NCI-H526 treated with DMSO at 0.1 percent for 48 hours (cell line): Measurements from ENCODE around the gene ZNF831.

Experiments
- DNase-seq: peaks from one replicate; lab custom pipeline; 2025; lab: John Stamatoyannopoulos, UW

Gene ZNF831

DNA sequence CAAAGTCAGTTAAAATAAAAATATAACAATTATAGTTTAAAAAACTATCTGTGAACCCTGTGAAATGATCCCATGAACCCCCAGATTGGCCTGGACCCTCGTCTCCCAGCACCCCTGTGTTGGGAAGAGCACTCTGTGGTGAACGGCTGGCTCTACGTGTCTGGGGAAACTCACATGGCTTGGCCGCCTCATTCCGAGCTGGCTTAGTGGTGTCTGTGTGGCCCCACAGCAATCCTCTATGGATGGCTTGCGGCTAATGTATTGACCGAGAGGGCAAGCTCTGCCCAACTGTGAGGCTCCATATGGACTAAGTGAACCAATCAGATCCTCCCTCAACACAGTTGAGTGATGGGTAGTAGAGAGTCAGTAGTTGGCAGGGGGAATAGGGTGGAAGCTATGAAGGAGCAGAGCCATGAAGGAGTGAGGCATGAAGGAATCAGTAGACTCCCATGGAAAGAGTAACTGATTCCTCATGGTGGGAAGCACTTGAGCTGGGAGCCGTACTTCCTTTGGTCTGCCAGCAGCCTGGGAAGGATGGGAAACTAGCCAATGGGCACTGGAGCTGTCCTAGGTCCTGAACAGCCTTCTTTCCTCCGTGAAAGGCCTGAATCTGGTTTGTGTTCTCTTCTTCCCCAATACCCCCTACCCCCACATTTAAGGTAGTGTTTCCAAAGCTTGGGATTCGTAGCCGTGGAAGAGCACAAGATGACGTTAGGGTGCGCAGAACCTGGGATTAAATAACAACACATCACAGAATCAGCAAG is 21.6 kb upstream of the ZNF831 start:
- DNase-seq: no peak

DNA sequence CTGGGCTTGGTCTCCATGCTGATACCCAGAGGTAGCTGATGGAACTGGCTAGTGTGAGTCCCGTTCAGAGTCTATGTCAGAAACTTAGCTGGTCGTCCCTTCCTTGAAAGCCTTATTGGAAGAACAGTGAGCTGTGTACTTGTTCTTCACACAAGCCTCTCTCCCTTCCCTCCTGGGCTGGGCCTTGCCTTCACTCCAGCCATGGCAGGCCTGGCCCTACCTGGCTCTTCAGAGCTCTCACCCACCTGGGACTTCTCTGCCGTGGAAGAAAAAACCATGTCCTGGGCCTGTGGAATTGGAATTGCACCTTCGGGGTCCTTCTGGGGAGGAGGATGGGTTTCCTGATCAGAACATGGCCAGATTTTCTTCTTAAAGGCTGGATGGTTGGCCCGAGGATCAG is 20.3 kb upstream of the ZNF831 start:
- no peak for DNase-seq

DNA sequence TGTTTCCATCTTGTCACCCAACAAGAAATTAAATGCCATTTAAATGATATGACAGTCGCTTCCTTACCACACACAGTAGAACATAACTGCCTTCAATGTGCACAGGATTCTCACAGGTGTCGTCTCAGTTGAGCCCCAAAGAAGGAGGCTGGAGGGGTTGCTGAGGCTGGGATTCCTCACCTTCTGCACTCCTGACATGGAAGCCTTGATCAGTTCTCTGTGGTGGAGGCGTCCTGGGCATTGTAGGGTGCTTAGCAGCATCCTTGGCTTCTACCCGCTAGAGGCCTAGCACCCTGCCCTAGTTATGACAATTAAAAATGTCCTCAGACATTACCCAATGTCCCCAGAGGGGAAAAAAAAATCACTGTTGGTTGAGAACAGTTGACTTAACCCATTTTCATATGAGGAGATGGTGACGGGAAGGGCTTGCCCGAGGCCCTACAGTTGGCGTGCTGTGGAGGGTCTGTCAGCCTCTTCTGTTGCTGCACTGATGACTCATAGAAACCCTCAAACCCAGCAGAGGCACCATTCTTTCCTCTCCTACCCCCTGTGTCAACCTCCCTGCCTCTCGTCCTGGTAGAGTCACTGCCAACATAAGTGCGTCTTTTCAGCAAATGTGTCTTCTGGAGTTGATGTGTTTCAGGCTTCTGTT is 19.3 kb upstream of the ZNF831 start:
- no peak for DNase-seq

DNA sequence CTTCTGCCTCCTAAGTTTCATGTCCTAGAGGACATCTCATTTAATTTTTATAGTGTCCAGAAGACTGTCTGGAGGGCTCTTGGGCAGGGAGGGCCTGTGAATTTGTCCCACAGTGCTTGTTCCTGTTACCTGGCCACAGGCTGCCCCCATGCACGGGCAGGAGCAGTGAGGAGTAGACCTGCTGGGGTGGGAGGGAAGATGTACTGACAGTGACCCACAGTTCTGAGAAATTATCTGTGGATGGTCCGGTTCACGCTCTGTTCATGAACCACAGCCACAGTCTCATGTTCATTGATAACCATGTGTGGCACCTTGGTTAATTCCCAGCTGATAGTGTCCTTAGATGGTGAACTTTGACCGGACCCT is 18.8 kb upstream of the ZNF831 start:
- no peak for DNase-seq

DNA sequence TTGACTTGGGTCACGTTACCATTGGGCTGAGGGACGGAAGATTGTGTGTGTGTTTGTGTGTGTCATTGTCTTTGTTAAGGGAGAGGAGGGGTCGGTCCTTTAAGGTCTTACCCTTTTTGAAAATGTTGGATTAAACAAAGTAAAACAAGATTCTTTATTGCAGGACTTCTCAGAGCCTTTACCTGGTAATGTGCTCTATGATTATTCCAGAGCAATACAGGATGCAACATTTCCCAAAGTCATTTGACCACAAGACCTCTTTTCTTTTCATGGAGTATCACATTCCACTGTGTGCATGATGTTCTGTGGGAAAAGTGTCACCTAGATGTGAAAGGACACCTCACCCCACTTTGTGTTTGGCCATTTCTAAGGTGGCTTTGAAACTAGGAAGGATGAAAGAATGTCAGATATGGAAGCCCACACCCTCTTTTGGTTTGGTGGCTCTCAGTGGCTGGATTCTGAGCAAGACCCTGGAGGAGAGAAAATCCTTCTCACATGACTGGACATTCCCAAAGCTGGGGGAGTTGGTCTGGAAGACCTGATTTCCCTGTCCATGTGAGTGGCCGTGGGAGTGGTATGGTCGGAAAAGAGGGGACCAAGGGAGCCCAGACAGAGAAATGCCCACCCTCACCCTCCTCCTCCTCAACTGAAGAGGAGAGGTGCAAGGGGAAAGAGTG is 18.2 kb upstream of the ZNF831 start:
- DNase-seq: no peak

DNA sequence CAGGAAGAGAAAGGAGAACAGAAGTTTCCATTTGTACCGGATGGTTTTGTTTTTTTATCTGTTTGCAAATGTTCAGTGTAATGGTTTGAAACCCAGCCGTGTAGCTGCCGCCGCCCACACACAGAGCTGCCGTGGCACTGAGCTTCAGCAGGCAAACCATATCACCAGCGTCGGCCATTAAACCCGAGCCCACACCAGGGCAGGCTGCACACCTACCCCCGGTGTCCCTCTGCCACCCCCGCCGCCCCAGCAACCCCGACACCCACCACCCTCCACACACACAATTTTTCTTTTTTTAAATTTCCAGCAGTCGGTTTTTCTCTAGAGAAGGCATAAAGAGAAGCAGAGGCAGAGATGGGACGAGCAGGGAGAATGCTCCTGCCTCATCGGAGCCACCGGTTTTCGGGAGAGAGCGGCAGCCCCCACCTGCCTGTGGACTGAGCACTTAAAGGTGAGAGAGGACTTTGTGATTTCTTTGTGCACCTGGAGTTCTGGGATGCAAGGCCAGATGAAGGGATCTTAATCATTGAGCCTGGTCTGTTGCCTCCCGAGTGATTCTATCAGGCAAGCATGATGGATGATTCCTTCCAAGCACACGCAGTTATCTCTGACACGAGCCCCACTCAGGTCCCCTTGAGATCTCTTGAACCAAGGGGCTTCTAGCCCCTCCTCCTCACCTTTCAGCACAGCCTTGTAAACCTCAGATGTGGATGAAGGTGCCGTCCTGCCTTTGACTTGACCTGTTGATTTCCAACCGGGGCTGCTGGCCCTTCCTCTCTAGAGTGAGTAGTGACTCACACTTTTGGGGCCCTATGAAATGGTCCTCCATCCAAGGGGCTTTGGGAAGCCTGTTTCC is 17.5 kb upstream of the ZNF831 start:
- no peak for DNase-seq

DNA sequence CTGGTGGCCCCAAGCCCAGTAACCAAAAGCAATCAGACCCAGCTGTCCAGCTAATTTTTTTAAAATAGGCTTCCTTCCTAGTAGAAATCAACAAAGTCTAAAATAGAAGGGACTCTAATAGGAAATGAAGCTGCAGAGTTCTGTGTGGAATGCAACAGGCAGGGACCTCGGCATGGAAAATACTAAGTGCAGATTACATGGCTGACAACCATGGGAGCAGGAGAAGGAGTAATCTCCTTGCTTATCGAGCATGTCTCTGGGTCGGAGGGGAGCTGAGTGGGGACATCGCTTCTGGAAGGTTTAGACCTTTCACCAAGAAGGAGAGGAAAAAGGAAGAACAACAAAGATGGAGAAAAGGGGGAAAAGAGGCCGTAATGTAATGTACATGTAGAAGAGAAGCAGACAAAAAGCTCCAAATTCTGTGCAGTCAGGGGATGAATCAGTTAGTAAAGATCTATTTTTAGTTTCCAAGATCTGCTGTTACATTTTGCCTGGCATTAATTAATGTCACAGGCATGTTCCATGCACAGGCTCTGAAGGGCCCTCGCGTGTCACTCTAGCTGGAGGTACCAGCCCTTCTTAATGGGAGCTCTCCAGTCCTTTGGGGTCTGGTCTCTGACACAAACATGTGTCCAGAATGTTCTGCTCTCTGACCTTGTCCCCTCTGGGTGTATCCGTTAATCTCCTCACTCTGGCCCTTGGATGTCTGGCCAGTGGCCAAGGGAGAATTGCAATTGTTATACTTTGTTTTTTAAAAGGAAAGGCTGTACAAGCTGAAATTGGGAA is 16.6 kb upstream of the ZNF831 start:
- no peak for DNase-seq

DNA sequence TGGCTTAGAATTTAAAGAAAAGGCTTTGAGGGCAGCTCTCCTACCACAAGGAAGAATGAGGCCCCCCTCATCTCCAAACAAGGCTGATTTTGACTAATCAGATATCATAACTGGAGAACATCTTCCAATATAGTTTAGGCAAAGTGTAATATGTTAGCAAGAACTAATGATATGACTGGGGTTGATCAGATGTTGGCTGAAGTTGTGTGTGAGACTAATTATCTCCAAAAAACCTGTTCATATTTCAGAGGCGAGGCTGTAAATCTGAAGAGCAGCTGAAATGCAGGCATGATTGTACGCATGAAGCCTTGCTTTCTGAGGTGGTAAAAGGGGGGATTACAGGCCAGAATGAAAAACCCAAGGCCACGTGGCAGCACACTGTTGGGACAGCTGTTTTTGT is 16.0 kb upstream of the ZNF831 start:
- DNase-seq: no peak

DNA sequence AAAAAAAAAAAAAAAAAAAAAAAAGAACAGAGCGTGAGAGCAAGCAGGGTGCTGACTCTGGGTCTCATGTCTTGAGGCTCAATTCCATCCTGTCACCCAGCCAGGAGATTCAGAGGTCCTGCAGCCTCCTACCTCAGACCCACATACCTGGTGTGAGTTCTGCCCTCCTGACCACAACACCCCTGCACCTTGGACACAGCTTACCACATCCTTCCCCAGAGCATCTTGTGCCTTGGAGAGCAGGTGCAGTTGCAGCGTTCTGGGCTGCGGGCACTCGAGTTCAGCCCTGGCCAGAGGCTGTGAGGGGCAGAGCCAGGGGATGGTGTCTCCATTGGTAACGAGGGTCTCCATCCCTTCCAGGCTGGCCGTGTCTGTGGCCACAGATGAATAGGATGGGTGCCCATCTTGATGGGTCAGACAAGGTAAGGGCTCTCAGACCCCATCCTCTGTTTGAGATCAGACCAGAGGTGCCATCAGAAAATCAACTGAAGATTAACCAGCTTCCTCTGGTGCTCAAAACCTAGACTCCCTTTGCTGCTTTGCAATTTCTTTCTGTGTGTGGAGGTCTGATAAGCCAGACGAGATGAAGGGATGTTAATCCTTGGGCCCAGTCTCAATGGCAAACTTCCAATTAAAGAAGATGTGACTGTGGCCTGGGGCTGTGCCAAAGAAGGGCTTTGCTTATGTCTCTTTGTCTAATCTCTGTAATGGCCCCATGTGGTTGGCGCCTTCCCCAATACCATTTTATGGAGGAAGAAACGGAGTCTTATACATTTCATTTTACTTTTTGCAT is 14.7 kb upstream of the ZNF831 start:
- no peak for DNase-seq

DNA sequence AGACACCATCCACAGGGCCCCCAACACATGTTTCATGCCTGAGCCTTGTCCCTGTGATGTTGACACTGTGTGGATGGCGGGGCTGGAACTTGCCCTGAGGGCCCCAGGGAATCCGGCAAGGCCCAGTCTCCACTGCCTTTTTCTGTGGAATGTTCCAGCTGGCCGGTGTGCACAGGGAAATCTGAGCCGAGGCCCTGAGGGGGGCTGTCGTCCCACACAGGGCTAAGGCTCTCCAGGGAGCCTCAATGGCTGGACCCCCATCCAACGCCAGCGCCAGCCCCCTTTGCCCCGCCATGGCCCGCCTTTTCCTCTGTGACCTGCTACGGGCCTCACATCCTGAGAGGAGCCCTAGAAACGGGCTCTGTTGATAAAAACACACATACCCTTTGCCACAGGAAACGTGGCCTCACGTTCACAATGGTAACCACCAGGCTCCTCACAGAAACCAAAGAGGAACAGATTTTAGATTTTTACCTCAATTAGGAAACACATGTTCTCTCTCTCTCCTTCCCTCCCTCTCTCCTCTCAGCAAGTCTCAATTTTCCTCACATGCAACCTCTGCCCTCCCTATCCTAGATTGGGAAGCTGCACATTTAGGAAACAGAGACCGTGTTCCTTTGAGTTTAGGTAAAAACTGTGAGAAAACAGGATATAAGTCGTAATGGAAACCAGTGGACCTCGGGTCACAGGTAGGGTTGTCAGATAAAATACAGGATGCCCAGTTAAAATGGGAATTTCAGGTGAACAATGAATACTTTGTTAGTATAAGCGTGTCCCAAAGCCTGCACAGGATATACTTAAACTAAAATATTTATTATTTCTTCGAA is 13.7 kb upstream of the ZNF831 start:
- no peak for DNase-seq

DNA sequence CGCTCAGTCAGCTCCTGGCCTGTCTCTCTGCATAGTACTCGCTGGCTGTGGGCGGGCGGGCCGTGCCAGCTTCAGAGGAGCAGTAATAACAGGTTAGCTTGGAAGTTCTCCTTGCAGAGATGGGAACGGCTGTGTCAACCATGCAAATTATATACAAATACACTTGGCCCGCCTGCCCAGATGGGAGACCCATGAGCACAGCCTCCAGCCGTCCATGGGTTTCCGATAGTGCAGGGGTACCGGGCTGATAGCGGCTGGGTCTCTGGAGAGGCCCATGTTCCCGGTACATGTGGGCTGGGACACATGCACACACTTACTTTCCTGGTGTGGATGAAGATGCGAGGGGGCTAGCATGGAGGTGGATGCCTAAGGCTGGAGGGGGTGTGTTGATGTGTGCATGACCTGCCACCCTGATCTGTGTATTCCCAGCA is 12.8 kb upstream of the ZNF831 start:
- DNase-seq: peak; percentile 95

DNA sequence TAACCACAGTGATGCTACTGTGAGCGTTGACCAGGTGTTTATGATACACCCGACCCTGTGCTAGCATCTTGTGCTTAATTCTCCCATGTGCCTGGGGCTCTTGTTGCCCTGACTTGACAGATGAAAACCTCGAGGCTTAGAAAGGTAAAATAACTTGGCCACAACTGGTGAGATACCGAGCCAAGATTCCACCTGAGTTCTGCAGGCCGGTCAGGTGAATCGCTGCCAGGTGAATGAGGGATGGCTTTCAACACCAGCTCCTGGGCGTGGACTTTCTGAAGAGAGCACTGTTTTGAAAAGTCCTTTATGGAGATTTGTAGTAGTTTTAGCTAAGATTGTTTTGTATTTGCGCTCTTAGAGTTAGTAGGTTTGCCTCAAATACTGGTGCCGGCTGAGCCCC is 12.2 kb upstream of the ZNF831 start:
- DNase-seq: no peak

DNA sequence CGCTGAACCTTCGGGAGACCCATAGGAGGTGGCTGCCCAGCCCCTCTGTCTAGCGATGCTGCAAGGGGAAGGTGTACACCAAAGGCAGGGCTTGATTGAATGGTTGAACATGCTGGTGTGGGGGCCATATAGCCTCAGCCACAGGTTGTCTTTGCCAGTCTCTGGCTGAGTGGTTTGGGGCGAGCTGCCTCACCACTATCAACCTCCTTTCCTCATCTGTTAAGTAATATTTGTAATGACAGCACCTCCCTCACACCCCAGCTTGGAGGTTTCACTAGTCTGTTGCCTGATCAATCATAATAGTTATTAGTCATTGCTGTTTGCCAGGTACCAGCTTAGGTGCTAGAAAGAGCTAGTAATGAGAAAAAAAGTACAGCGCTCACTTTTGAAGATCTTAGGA is 11.8 kb upstream of the ZNF831 start:
- DNase-seq: no peak

DNA sequence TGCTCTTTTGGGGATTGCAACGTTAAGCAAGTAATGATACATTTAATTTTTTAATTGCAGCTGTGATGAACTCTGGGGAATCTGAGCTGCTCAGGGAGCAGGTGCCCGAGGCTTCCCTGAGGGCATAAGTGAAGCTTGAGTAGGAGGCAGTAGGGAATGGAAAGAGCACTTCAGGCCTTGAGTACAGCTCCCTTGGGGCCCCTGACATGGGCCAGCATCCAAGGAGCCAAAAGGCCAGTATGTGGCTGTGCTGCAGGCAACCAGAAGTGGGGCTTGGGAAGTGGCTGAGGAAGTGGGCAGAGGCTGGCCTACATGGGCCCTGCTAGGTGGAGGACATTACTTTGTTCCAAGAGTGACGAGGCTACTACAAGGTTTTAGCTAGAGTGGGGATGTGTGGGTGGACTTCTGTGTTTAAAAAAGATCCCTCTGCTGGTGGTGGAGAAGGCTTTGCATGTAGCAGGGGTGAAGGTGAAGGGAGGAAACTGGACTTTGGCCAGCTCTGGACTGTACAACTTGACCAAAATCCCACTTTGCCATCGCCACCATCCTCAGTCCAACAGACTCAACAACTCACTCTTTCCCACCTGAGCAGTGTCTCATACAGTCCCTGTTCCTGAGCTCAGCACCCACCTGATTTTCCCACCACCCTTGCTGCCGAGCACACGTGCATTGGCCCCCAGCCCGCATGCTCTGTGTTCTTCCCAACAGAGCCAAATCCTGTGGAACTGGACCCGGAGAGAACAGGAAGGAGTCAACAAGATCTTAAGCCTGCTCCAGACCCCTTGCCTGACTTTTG is 10.9 kb upstream of the ZNF831 start:
- DNase-seq: no peak

DNA sequence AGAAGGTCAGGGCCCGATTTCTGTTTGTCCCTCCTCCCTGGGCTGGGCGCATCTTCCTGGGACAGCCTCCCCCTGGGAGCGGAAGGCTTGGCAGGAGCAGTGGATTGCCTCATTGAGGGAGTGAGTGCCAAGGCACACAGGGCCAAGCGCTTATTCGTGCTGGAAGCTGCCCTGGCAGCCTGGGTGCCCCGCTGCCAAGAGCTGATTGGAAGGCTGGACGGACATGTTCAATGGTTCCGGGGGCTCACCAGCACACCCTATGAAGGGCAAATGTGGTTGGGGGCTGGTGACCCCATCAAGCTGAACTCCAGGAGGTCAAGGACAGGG is 10.3 kb upstream of the ZNF831 start:
- no peak for DNase-seq

DNA sequence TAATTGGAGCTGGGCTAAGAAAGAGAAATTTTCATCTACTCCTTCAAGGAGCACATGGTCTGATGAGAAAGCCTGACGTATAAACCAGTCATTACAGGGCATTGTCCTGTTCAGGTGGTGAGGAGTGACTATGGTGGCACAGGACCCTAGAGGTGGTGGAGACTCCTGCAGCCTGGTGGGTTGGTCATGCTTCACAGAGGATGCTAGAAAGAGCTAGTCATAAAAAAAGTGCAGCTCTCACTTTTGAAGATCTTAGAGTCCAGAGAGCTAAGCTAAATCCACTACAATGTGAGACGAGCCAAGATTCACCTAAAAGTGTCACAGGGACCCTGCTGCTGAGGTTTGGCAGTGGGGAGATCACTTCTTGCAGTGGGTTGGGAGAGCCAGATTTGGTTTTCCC is 9.8 kb upstream of the ZNF831 start:
- no peak for DNase-seq

DNA sequence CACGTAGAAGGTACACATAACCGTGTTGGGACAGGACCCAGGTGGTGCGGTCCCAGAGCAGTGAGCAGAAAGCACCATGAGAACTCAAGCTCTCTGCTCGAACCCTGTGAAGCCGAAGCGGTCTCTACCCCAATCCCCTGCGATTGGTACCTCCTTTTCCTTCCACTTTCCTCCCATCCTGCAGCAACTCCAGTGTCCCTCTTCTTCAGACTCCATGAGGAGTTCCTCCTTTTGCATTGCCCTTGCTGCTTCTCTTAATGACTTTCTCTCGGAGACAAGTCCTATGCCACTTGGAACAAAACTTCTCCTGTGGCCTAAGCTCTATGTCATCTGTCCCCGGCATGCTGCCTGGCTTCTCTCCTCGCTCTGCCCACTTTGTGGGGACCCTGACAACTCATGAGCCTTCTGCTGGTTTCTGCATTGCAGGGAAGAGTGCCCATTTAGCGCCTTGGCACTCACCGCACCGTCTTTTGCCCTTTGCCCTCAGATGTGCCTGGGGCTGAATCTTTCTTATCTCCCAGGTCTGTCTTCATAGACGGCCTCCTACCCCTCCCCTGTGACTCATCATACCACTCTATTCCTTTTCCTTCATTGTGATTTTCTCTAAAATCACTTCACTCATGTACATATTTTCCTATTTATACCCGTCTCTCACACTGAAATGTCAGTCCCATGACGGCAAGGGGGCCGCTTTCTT is 9.2 kb upstream of the ZNF831 start:
- DNase-seq: no peak

DNA sequence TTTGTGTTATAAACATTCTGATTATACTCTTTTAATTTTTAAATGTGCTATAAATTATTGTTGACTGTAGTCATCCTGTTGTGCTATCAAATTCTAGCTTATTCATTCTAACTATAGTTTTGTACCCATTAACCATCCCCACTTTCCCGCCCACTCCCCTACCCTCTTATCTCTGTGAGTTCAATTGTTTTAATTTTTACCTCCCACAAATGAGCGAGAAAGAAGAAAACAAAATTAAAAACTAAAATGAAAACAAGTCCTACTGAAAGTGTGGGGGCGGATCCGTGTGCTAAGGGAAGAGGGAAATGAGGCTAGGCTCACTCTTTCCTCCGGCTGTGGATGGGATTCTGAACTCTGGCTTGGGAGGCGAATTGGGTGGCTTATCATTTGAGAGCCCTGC is 6.6 kb upstream of the ZNF831 start:
- no peak for DNase-seq

DNA sequence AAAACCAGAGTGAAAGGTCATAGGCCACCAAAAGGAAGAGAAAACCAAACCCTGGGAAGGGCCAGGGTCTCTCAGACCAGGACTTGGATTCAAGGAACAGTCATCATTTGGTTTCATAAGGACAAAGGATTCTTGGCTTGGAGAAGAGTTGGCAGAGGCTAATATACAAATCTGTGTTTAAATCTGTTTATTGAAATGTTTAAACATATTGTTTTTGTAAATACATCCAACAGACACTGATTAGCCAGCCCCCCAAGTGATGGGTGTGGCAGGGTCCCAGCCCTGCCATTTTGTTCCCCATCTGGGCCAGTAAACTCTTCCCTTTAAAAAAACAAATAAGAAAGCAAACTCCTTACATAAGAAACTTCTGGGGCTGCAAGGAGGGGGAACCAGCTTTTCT is 6.1 kb upstream of the ZNF831 start:
- DNase-seq: no peak
